Endothelial cell of umbilical vein (primary cell): ENCODE data around the gene TIMM29. TPM values are rescaled to one million over a fixed set of nuclear protein-coding genes. Genes with fewer than 3 reads are reported as not detected.

Experiments used
- BruUV-seq: library from RNA; stranded (reverse); fragments of 400-500 nt; replicated peaks from 2 replicates; lab custom pipeline; 2021; lab: Mats Ljungman, UMichigan
- CTCF ChIA-PET: fragments of 300-600, 350-600 bp; sonication (Branson Sonifier 250); formaldehyde crosslinking; loops from one replicate; lab custom pipeline; 2021; ENCODE audit warnings: antibody characterized with exemption, inconsistent platforms; lab: Charles Lee
- POLR2A ChIA-PET: fragments of 300-600, 350-600 bp; sonication (Branson Sonifier 250); formaldehyde crosslinking; loops from one replicate; lab custom pipeline; 2021; ENCODE audit warnings: antibody characterized with exemption, inconsistent platforms; lab: Charles Lee
- DNase-seq: peaks from one replicate; pipeline ENCODE4 v3.0.0-alpha.2; 2011; ENCODE audit warnings: low read depth, low spot score
- FAIRE-seq: peaks from 2 replicates; lab custom pipeline; 2011; peaks lifted over from hg19 to GRCh38; lab: Jason Lieb, UNC
- H2AFZ ChIP-seq: 2 replicates; pipeline ENCODE4 v1.6.0; 2012; ENCODE audit warnings: low read depth, low read length, control low read depth, inconsistent platforms
- H3K27ac ChIP-seq: 2 replicates; pipeline ENCODE4 v1.5.1; 2011; ENCODE audit warnings: low read depth, mild to moderate bottlenecking, control low read depth, low read length, moderate library complexity; ENCODE audit not compliant: insufficient read depth
- H3K27me3 ChIP-seq, 2 experiments: 2 replicates each; pipeline versions ENCODE4 v1.6.0 to v1.6.1; 2011; ENCODE audit warnings: low read length in 2 of 2, mixed read lengths in 1 of 2; ENCODE audit not compliant: control insufficient read depth in 2 of 2, insufficient read depth in 2 of 2
- H3K36me3 ChIP-seq, 2 experiments: 2 replicates in 1 of 2; 3 replicates in 1 of 2; pipeline ENCODE4 v1.5.1; 2011; ENCODE audit warnings: low read length in 2 of 2, mild to moderate bottlenecking in 1 of 2, moderate library complexity in 1 of 2; ENCODE audit not compliant: control insufficient read depth in 2 of 2, insufficient read depth in 2 of 2; ENCODE audit errors: extremely low read depth in 1 of 2
- H3K4me1 ChIP-seq: 3 replicates; pipeline ENCODE4 v1.5.1; 2011; ENCODE audit warnings: mild to moderate bottlenecking, low read length; ENCODE audit not compliant: control insufficient read depth, insufficient read depth; ENCODE audit errors: extremely low read depth
- H3K4me2 ChIP-seq: 2 replicates; pipeline ENCODE4 v1.6.1; 2011; ENCODE audit warnings: low read length, control low read depth, mixed read lengths; ENCODE audit not compliant: insufficient read depth
- H3K4me3 ChIP-seq, 3 experiments: fragments of 200-600 bp in 1 of 3; sonication (generic), shearing (Covaris generic) in 1 of 3; replicated peaks in 1 of 3; 2 replicates each; pipeline ENCODE4 v1.5.1; 2011 to 2016; ENCODE audit warnings: control low read depth in 3 of 3, low read length in 3 of 3, mild to moderate bottlenecking in 2 of 3, inconsistent platforms in 1 of 3, low read depth in 1 of 3, moderate library complexity in 1 of 3; ENCODE audit not compliant: insufficient read depth in 1 of 3
- H3K79me2 ChIP-seq: 2 replicates; pipeline ENCODE4 v1.6.0; 2012; ENCODE audit warnings: low read length, inconsistent platforms; ENCODE audit not compliant: control insufficient read depth, insufficient read depth
- H3K9ac ChIP-seq: replicated peaks from 2 replicates; pipeline ENCODE3; 2011; ENCODE audit warnings: low read length, control low read depth; ENCODE audit not compliant: insufficient read depth; ENCODE audit errors: extremely low read depth
- H3K9me1 ChIP-seq: replicated peaks from 3 replicates; pipeline ENCODE4 v1.6.0; 2011; ENCODE audit warnings: mild to moderate bottlenecking, low read length; ENCODE audit not compliant: control insufficient read depth, insufficient read depth; ENCODE audit errors: extremely low read depth
- H3K9me3 ChIP-seq: replicated peaks from 2 replicates; pipeline ENCODE4 v1.5.1; 2012; ENCODE audit warnings: low read length, inconsistent platforms; ENCODE audit not compliant: control insufficient read depth, insufficient read depth
- H4K20me1 ChIP-seq: replicated peaks from 2 replicates; pipeline ENCODE3; 2011; ENCODE audit warnings: mild to moderate bottlenecking, low read length; ENCODE audit not compliant: control insufficient read depth, insufficient read depth; ENCODE audit errors: extremely low read depth
- CTCF ChIP-seq, 2 donors: IDR thresholded peaks; 1 replicate in 1 of 2; 2 replicates in 1 of 2; pipeline ENCODE4 v1.5.1; 2011; ENCODE audit warnings: low read length in 2 of 2, mild to moderate bottlenecking in 2 of 2, moderate library complexity in 2 of 2, control low read depth in 1 of 2, inconsistent platforms in 1 of 2, low read depth in 1 of 2; ENCODE audit not compliant: insufficient read depth in 1 of 2; ENCODE audit errors: extremely low read depth in 1 of 2
- EZH2 ChIP-seq: IDR thresholded peaks from 2 replicates; pipeline ENCODE4 v1.6.1; 2012; ENCODE audit warnings: borderline replicate concordance, low read depth, mild to moderate bottlenecking, moderate library complexity, low read length, inconsistent platforms; ENCODE audit not compliant: severe bottlenecking
- FOS ChIP-seq: IDR thresholded peaks from 2 replicates; pipeline ENCODE4 v1.6.1; 2011; ENCODE audit warnings: mild to moderate bottlenecking, low read length, moderate library complexity, borderline replicate concordance; ENCODE audit not compliant: insufficient read depth
- GATA2 ChIP-seq: IDR thresholded peaks from 2 replicates; pipeline ENCODE4 v1.7.0; 2011; ENCODE audit warnings: low read depth, mild to moderate bottlenecking, moderate library complexity, mixed read lengths, low read length; ENCODE audit not compliant: insufficient read length, insufficient read depth
- JUN ChIP-seq: IDR thresholded peaks from 2 replicates; pipeline ENCODE4 v1.6.1; 2011; ENCODE audit warnings: borderline replicate concordance, low read depth; ENCODE audit not compliant: insufficient read length, insufficient read depth
- MAX ChIP-seq: IDR thresholded peaks from 2 replicates; pipeline ENCODE4 v1.6.1; 2011; ENCODE audit not compliant: insufficient read depth, insufficient read length
- MYC ChIP-seq: IDR thresholded peaks from one replicate; pipeline ENCODE4 v1.6.1; 2011; ENCODE audit warnings: mild to moderate bottlenecking, low read depth, low read length
- POLR2A ChIP-seq: IDR thresholded peaks from 2 replicates; pipeline ENCODE4 v1.6.1; 2012; ENCODE audit warnings: low read depth, mild to moderate bottlenecking, control low read depth, low read length
- POLR2AphosphoS5 ChIP-seq: IDR thresholded peaks from 2 replicates; pipeline ENCODE4 v1.6.1; 2012; ENCODE audit warnings: low read depth, mild to moderate bottlenecking, control low read depth, low read length, moderate library complexity; ENCODE audit not compliant: insufficient read depth
- dilution Hi-C: fragments of 300-500 bp; cut with MboI; formaldehyde crosslinking; loops from one replicate; pipeline ENCODE4 v1.15.0; 2019; ENCODE audit warnings: low sequenced_read_pairs; ENCODE audit not compliant: extremely low pct_ligation_motif_present
- intact Hi-C: fragments of 100-400 bp; cut with micrococcal nuclease; formaldehyde crosslinking; loops from one replicate; pipeline ENCODE4 v1.10.0; 2022
- polyA plus RNA-seq, 4 experiments: library from polyadenylated mRNA; depleted of rRNA in 3 of 4; stranded (reverse) in 3 of 4; unstranded in 1 of 4; fragments of >200 nt; gene quantifications; 2 replicates each; pipeline versions ENCODE4 v1.2.1 to v1.2.3, GENCODE V29; 2011 to 2012; ENCODE audit warnings: missing spikeins in 1 of 4
- total RNA-seq: library from RNA; stranded (reverse); gene quantifications from 2 replicates; pipeline ENCODE4 v1.2.3, GENCODE V29; 2021

Gene TIMM29
- total and polyA plus RNA-seq, 2 donors (not counting 3 experiments of a cell fraction or from before 2014, with no cell fraction given): 10.7 to 20.6 TPM

- POLR2A ChIA-PET: no interaction called here
- H3K4me3 ChIP-seq: no peak overlapping the region
- H4K20me1 ChIP-seq: no peaks in the 10 kb centered on the region
- H2AFZ ChIP-seq: no peak overlapping the region
- no peak overlapping the region for H3K27ac ChIP-seq
- H3K36me3 ChIP-seq: no peaks in the 10 kb centered on the region
- H3K9ac ChIP-seq: no peak overlapping the region
- DNase-seq (no peak), FAIRE-seq (no peak)
- dilution Hi-C loops: no loop called here
- BruUV-seq: no TSS peak
- H3K9me1 ChIP-seq: no peaks in the 10 kb centered on the region
- H3K9me3 ChIP-seq: no peaks in the 10 kb centered on the region
- intact Hi-C loops: no loop called here
- CTCF ChIA-PET: interaction anchor here (1.0 to 2.7 kb wide), 4 partner anchors 9 to 23 kb away, joined by 3 to 21 read pairs (median 6); partner anchors contain the start of gene CARM1
- no peak for TF ChIP-seq POLR2A
- no peak for TF ChIP-seq POLR2AphosphoS5
- no peak for TF ChIP-seq GATA2
- no peak for TF ChIP-seq CTCF (IDR thresholded peaks at IDR 0.05; ENCODE audit: extremely low read depth in 1 of 2, insufficient read depth in 1 of 2, low read depth in 1 of 2, low read length in 2 of 2)
- TF ChIP-seq MYC: no peak
- TF ChIP-seq EZH2: no peak
- TF ChIP-seq JUN: no peak
- TF ChIP-seq FOS: no peak
- TF ChIP-seq MAX: no peak
- H3K79me2 ChIP-seq: peaks cover 56% of the 10 kb centered on the region
- no peak overlapping the region for H3K4me2 ChIP-seq
- H3K27me3 ChIP-seq: no peaks in the 10 kb centered on the region
- no peaks in the 10 kb centered on the region for H3K4me1 ChIP-seq
These were observed 47.1 kb upstream of the TIMM29 start for GRCh38 chr19:10881403-10882107.
